ENCODE results near the gene MPHOSPH8. TPM values are rescaled to one million over a fixed set of nuclear protein-coding genes. Genes with fewer than 3 reads are reported as not detected.

MPHOSPH8 gene
- total and polyA plus RNA-seq, 2 of the 4 experiments (the other 2 are of a cell fraction) = 11.7 to 16.4 TPM

GRCh38 chr13:19604306-19604705 lies 29.2 kb upstream of the MPHOSPH8 start:
- Histone ChIP-seq H2AK9ac (replicated peaks; ENCODE audit: low read depth, low read length, poor library complexity) (no peak overlapping the region), H3K4ac (ENCODE audit: low read depth, low read length) (no peak overlapping the region), H3K27me3 (ENCODE audit: control insufficient read depth, insufficient read depth, low read length) (no peaks in the 10 kb centered on the region), H4K8ac (ENCODE audit: low read depth in 2 of 2, low read length in 2 of 2) (no peak overlapping the region), H3K18ac (ENCODE audit: low read depth, low read length) (no peak overlapping the region), H3K9ac (ENCODE audit: low read depth, low read length) (no peak overlapping the region), H2BK20ac (ENCODE audit: low read depth, low read length) (no peak overlapping the region), H3K23ac (ENCODE audit: low read depth, low read length) (no peak overlapping the region), H3K27ac (ENCODE audit: insufficient read depth, low read length) (no peak overlapping the region), H2AK5ac (ENCODE audit: low read depth, low read length) (no peak overlapping the region), H2BK5ac (ENCODE audit: low read depth, low read length, poor library complexity, severe bottlenecking) (no peak overlapping the region), H4K5ac (ENCODE audit: low read depth, low read length) (no peak overlapping the region), H4K91ac (ENCODE audit: insufficient read depth, low read depth, low read length) (no peak overlapping the region), H2BK120ac (ENCODE audit: low read depth, low read length) (no peak overlapping the region), H3K36me3 (ENCODE audit: control insufficient read depth, insufficient read depth, low read length) (no peaks in the 10 kb centered on the region), H3K4me2 (ENCODE audit: low read depth, low read length) (no peak overlapping the region), H3K4me3 (ENCODE audit: insufficient read depth, low read depth, low read length) (no peak overlapping the region), H3K79me1 (ENCODE audit: low read depth in 1 of 2, low read length in 2 of 2) (peaks cover 11 to 19% of the 10 kb centered on the region in 2 experiments; a peak in 3 of 4 replicates), H2BK15ac (ENCODE audit: low read depth, low read length) (no peak overlapping the region), H2AFZ (replicated peaks; ENCODE audit: low read length, poor library complexity) (no peak overlapping the region), H3K4me1 (ENCODE audit: control insufficient read depth, insufficient read depth, low read length) (no peaks in the 10 kb centered on the region), H3K14ac (replicated peaks; ENCODE audit: low read depth, low read length) (no peak overlapping the region), H3K9me1 (ENCODE audit: insufficient read depth, low read length) (peaks cover 17% of the 10 kb centered on the region), H3K56ac (ENCODE audit: extremely low read depth, insufficient read depth, low read length) (no peak overlapping the region), H3K9me3 (ENCODE audit: control insufficient read depth, insufficient read depth, low read length) (no peaks in the 10 kb centered on the region), H4K20me1 (ENCODE audit: insufficient read depth, low read length) (no peaks in the 10 kb centered on the region)
- ChIA-PET CTCF (no interaction called here), POLR2A (ENCODE audit: unreplicated experiment) (no interaction called here)
- in situ Hi-C loops (cut with MboI; ENCODE audit: low sequenced_read_pairs) (no loop called here), dilution Hi-C loops (cut with HindIII; ENCODE audit: low sequenced_read_pairs, unreplicated experiment) (no loop called here), intact Hi-C loops (cut with micrococcal nuclease) (no loop called here)
- BruUV-seq (replicated peaks) = no TSS peak
- ATAC-seq (ENCODE audit: low read depth) (no peak), DNase-seq (no peak)
- peak; percentile 26; the same call in 1 of the 2 replicates for TF ChIP-seq MAFK (IDR thresholded peaks at IDR 0.05; ENCODE audit: low read depth, low read length)
- no peak for TF ChIP-seq CEBPB (IDR thresholded peaks at IDR 0.05; ENCODE audit: low read depth, low read length)
- no peak for TF ChIP-seq FOS (IDR thresholded peaks at IDR 0.05; ENCODE audit: low read depth, low read length)
- TF ChIP-seq RFX5 (IDR thresholded peaks at IDR 0.05; ENCODE audit: low read depth, low read length) = no peak
- 100% methylated on average over 4 of the region's 6 CpGs; no CpG with 5 or more reads in 1 of the 2 experiments for WGBS, 2 experiments (ENCODE audit: extremely low coverage in 2 of 2, insufficient read length in 1 of 2)
